HepG2 (cell line): Measurements from ENCODE around the gene SLC6A9. TPM values are rescaled to one million over a fixed set of nuclear protein-coding genes. Genes with fewer than 3 reads are reported as not detected.

Source experiments
- ARNT2 ChIP-seq: sonication (generic); formaldehyde crosslinking; IDR thresholded peaks from 2 replicates; pipeline ENCODE4 v1.8.0; 2022; ENCODE audit warnings: mild to moderate bottlenecking, low read depth, missing genetic modification reagents, moderate library complexity
- ELF4 ChIP-seq: sonication (generic); formaldehyde crosslinking; IDR thresholded peaks from 2 replicates; pipeline ENCODE4 v1.5.0; 2020; ENCODE audit warnings: missing genetic modification reagents, mild to moderate bottlenecking, moderate library complexity, borderline replicate concordance
- FOXA1 ChIP-seq, 2 experiments: fragments of 450-650 bp in 1 of 2; sonication (generic) in 1 of 2; formaldehyde crosslinking in 1 of 2; IDR thresholded peaks; 2 replicates each; pipeline versions ENCODE4 v1.4.0 to v1.6.1; 2016 to 2020; ENCODE audit warnings: missing genetic modification reagents in 1 of 2
- GATAD2A ChIP-seq: IDR thresholded peaks from 2 replicates; pipeline ENCODE4 v1.6.1; 2016
- HNRNPH1 ChIP-seq: fragments of 200-400 bp; formaldehyde crosslinking; optimal IDR thresholded peaks from 2 replicates; pipeline ENCODE3; 2017; ENCODE audit warnings: mild to moderate bottlenecking, low read depth, low read length
- KDM2A ChIP-seq: sonication (generic); formaldehyde crosslinking; IDR thresholded peaks from 2 replicates; pipeline ENCODE4 v1.4.0; 2020; ENCODE audit warnings: low read depth, missing genetic modification reagents, borderline replicate concordance
- KLF6 ChIP-seq: IDR thresholded peaks from 2 replicates; pipeline ENCODE4 v1.8.0; 2016; ENCODE audit warnings: missing biosample characterization, missing genetic modification reagents
- KMT2A ChIP-seq: sonication (generic); formaldehyde crosslinking; IDR thresholded peaks from 2 replicates; pipeline ENCODE4 v1.4.0; 2020; ENCODE audit warnings: missing genetic modification reagents
- NCOA2 ChIP-seq: sonication (generic); formaldehyde crosslinking; IDR thresholded peaks from 2 replicates; pipeline ENCODE4 v1.8.0; 2022; ENCODE audit warnings: inconsistent platforms
- NR2C2 ChIP-seq: sonication (generic); formaldehyde crosslinking; IDR thresholded peaks from 2 replicates; pipeline ENCODE4 v1.4.0; 2020; ENCODE audit warnings: missing genetic modification reagents, mild to moderate bottlenecking, moderate library complexity, borderline replicate concordance
- PBX3 ChIP-seq: sonication (generic); formaldehyde crosslinking; IDR thresholded peaks from 2 replicates; pipeline ENCODE4 v1.8.1; 2023; ENCODE audit warnings: missing genetic modification reagents, inconsistent platforms, borderline replicate concordance
- PHF20 ChIP-seq: sonication (generic); formaldehyde crosslinking; IDR thresholded peaks from 2 replicates; pipeline ENCODE4 v1.5.0; 2020; ENCODE audit warnings: mild to moderate bottlenecking, missing genetic modification reagents
- PITX1 ChIP-seq: sonication (generic); formaldehyde crosslinking; IDR thresholded peaks from 2 replicates; pipeline ENCODE4 v1.5.1; 2020; ENCODE audit warnings: mild to moderate bottlenecking, missing genetic modification reagents
- RFX1 ChIP-seq: fragments of 450-650 bp; IDR thresholded peaks from 2 replicates; pipeline ENCODE4 v1.6.1; 2017
- SNAPC5 ChIP-seq: sonication (generic); formaldehyde crosslinking; IDR thresholded peaks from 2 replicates; pipeline ENCODE4 v1.8.1; 2023; ENCODE audit warnings: mild to moderate bottlenecking, missing genetic modification reagents, borderline replicate concordance
- ZBTB25 ChIP-seq: IDR thresholded peaks from 2 replicates; pipeline ENCODE4 v1.6.1; 2018; ENCODE audit warnings: missing genetic modification reagents
- ZBTB33 ChIP-seq: sonication (generic); formaldehyde crosslinking; IDR thresholded peaks from 2 replicates; pipeline ENCODE4 v1.4.0; 2020; ENCODE audit warnings: missing genetic modification reagents
- ZFP91 ChIP-seq: sonication (generic); formaldehyde crosslinking; IDR thresholded peaks from 2 replicates; pipeline ENCODE4 v1.9.0; 2022; ENCODE audit warnings: missing genetic modification reagents, mild to moderate bottlenecking, borderline replicate concordance
- ZNF225 ChIP-seq: sonication (generic); formaldehyde crosslinking; IDR thresholded peaks from 2 replicates; pipeline ENCODE4 v1.4.0; 2020; ENCODE audit warnings: mild to moderate bottlenecking, missing genetic modification reagents
- ZNF605 ChIP-seq: sonication (generic); formaldehyde crosslinking; IDR thresholded peaks from 2 replicates; pipeline ENCODE4 v1.8.0; 2022; ENCODE audit warnings: mild to moderate bottlenecking, missing genetic modification reagents
- ZNF652 ChIP-seq: IDR thresholded peaks from 2 replicates; pipeline ENCODE4 v1.6.1; 2016; ENCODE audit warnings: low read depth, borderline replicate concordance
- ZNF710 ChIP-seq: sonication (generic); formaldehyde crosslinking; IDR thresholded peaks from 2 replicates; pipeline ENCODE4 v1.5.0; 2020; ENCODE audit warnings: mild to moderate bottlenecking, missing genetic modification reagents, borderline replicate concordance
- polyA plus RNA-seq, 8 experiments: library from polyadenylated mRNA; depleted of rRNA in 3 of 8; stranded (reverse) in 7 of 8; unstranded in 1 of 8; fragments of >200 nt; fragmentation: Illumina TruSeq in 4 of 8; extraction: Trizol in 4 of 8; gene quantifications; 2 replicates each; pipeline versions ENCODE4 v1.2.1 to v1.2.3, GENCODE V29; 2011 to 2016; ENCODE audit warnings: low read depth in 4 of 8, missing spikeins in 1 of 8, mixed read lengths in 1 of 8; ENCODE audit not compliant: insufficient read depth in 1 of 8
- total RNA-seq, 5 experiments: library from RNA; depleted of rRNA; stranded (reverse); fragments of >200 nt; fragmentation: Illumina TruSeq; extraction: Trizol; gene quantifications; 2 replicates each; pipeline ENCODE4 v1.2.3, GENCODE V29; 2016; ENCODE audit warnings: low read depth in 1 of 5

The SLC6A9 gene
- total and polyA plus RNA-seq, 2 of the 13 experiments (the other 11 are each of a cell fraction or from before 2014, with no cell fraction given), result 8.5 to 9.9 TPM

GRCh38 chr1:43979528-43980254 lies 51.6 kb downstream of the SLC6A9 start (continued):
- TF ChIP-seq ZNF652 (CRISPR knock-in tag) (no peak), FOXA1 (IDR thresholded peaks at IDR 0.05) (no peak), FOXA1 (CRISPR knock-in tag; IDR thresholded peaks at IDR 0.05) (no peak), SNAPC5 (CRISPR knock-in tag) (no peak), ZBTB25 (no peak), HNRNPH1 (no peak), KMT2A (CRISPR knock-in tag) (no peak), NCOA2 (peak; percentile 48), ZNF225 (0 out of 2 replicates have a peak, but pooled peaks have one; percentile 39), GATAD2A (CRISPR knock-in tag) (peak; percentile 23; the same call in 1 of the 2 replicates), NR2C2 (CRISPR knock-in tag) (0 out of 2 replicates have a peak, but pooled peaks have one; percentile 28), ZNF710 (CRISPR knock-in tag) (no peak), RFX1 (no peak), ELF4 (CRISPR knock-in tag) (no peak), ZNF605 (CRISPR knock-in tag) (no peak), ZBTB33 (CRISPR knock-in tag) (no peak), KDM2A (peak; percentile 74), PHF20 (no peak), PITX1 (CRISPR knock-in tag) (no peak), ARNT2 (CRISPR knock-in tag) (no peak), KLF6 (CRISPR knock-in tag) (peak; percentile 66; the same call in 1 of the 2 replicates), PBX3 (no peak), ZFP91 (peak; percentile 65; the same call in 1 of the 2 replicates)
